Measurements from ENCODE around the gene ATG9A. TPM values are rescaled to one million over a fixed set of nuclear protein-coding genes. Genes with fewer than 3 reads are reported as not detected.

The ATG9A gene
- total and polyA plus RNA-seq, 2 donors (not counting 3 experiments of a cell fraction or from before 2014, with no cell fraction given): 65.5 to 95.0 TPM

DNA sequence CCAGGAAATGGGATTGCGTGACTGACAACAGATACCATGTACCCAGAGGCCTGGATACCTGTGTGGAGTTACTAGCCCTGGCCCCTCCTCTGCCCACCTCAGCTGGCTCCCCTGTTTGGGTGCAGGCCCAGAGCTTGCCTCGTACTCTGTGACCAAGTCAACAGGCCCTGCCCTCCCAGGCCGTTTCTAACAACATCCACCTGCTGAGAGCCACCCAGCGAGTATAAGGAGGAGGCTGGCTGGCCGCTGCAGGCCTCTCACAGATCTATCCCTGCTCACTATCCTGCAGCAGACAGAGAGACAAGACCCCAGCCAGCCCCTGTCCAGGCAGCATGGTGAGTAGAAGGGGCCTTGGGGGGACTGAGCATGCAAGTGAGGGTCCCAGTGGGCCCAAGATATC lies 36.8 kb upstream of the ATG9A start:
- H3K79me2 ChIP-seq (ENCODE audit: control insufficient read depth, insufficient read depth, low read length): no peaks in the 10 kb centered on the region
- H3K4me1 ChIP-seq (ENCODE audit: control insufficient read depth, extremely low read depth, insufficient read depth, low read length): no peaks in the 10 kb centered on the region
- no peak overlapping the region for H3K4me2 ChIP-seq (ENCODE audit: insufficient read depth, low read length)
- no peak for DNase-seq (ENCODE audit: low read depth, low spot score)
- H3K9ac ChIP-seq (replicated peaks; ENCODE audit: extremely low read depth, insufficient read depth, low read length): no peak overlapping the region
- peaks cover 13 to 14% of the 10 kb centered on the region in 2 experiments for H3K27me3 ChIP-seq (ENCODE audit: control insufficient read depth in 2 of 2, insufficient read depth in 2 of 2, low read length in 2 of 2)
- TF ChIP-seq, protein P1, sequence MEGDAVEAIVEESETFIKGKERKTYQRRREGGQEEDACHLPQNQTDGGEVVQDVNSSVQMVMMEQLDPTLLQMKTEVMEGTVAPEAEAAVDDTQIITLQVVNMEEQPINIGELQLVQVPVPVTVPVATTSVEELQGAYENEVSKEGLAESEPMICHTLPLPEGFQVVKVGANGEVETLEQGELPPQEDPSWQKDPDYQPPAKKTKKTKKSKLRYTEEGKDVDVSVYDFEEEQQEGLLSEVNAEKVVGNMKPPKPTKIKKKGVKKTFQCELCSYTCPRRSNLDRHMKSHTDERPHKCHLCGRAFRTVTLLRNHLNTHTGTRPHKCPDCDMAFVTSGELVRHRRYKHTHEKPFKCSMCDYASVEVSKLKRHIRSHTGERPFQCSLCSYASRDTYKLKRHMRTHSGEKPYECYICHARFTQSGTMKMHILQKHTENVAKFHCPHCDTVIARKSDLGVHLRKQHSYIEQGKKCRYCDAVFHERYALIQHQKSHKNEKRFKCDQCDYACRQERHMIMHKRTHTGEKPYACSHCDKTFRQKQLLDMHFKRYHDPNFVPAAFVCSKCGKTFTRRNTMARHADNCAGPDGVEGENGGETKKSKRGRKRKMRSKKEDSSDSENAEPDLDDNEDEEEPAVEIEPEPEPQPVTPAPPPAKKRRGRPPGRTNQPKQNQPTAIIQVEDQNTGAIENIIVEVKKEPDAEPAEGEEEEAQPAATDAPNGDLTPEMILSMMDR (IDR thresholded peaks at IDR 0.05; ENCODE audit: extremely low read depth in 1 of 2, insufficient read depth in 1 of 2, low read depth in 1 of 2, low read length in 2 of 2): no peak
- TF ChIP-seq FOS (IDR thresholded peaks at IDR 0.05; ENCODE audit: borderline replicate concordance, insufficient read depth, low read length) (no peak), JUN (IDR thresholded peaks at IDR 0.05; ENCODE audit: borderline replicate concordance, insufficient read depth, insufficient read length, low read depth) (no peak), POLR2A (IDR thresholded peaks at IDR 0.05; ENCODE audit: low read depth, low read length) (no peak), EZH2 (IDR thresholded peaks at IDR 0.05; ENCODE audit: borderline replicate concordance, low read depth, low read length, severe bottlenecking) (no peak), POLR2AphosphoS5 (IDR thresholded peaks at IDR 0.05; ENCODE audit: insufficient read depth, low read depth, low read length) (no peak), MYC (IDR thresholded peaks at IDR 0.05; ENCODE audit: low read depth, low read length) (no peak), GATA2 (IDR thresholded peaks at IDR 0.05; ENCODE audit: insufficient read depth, insufficient read length, low read depth, low read length) (no peak)
- TF ChIP-seq, protein P2, sequence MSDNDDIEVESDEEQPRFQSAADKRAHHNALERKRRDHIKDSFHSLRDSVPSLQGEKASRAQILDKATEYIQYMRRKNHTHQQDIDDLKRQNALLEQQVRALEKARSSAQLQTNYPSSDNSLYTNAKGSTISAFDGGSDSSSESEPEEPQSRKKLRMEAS (IDR thresholded peaks at IDR 0.05; ENCODE audit: insufficient read depth, insufficient read length): no peak
- no peaks in the 10 kb centered on the region for H4K20me1 ChIP-seq (replicated peaks; ENCODE audit: control insufficient read depth, extremely low read depth, insufficient read depth, low read length)
- no TSS peak for BruUV-seq (replicated peaks)
- no peaks in the 10 kb centered on the region for H3K9me1 ChIP-seq (replicated peaks; ENCODE audit: control insufficient read depth, extremely low read depth, insufficient read depth, low read length)
- H2AFZ ChIP-seq (ENCODE audit: low read depth, low read length): no peak overlapping the region
- dilution Hi-C loops (cut with MboI; ENCODE audit: extremely low pct_ligation_motif_present, low sequenced_read_pairs): no loop called here
- H3K27ac ChIP-seq (ENCODE audit: insufficient read depth, low read depth, low read length): no peak overlapping the region
- H3K9me3 ChIP-seq (replicated peaks; ENCODE audit: control insufficient read depth, insufficient read depth, low read length): no peaks in the 10 kb centered on the region
- no peaks in the 10 kb centered on the region for H3K36me3 ChIP-seq (ENCODE audit: control insufficient read depth in 2 of 2, extremely low read depth in 1 of 2, insufficient read depth in 2 of 2, low read length in 2 of 2)
- no peak for FAIRE-seq
- intact Hi-C loops (cut with micrococcal nuclease): no loop called here
- ChIA-PET CTCF (interaction anchor here (1.5 to 2.8 kb wide), 2 partner anchors 12 to 29 kb away, joined by 5 to 8 read pairs; no protein-coding TSS in a partner anchor), POLR2A (no interaction called here)
- H3K4me3 ChIP-seq (replicated peaks in 1 of 3; ENCODE audit: insufficient read depth in 1 of 3, low read depth in 1 of 3, low read length in 3 of 3): no peak overlapping the region

Data from endothelial cell of umbilical vein (primary cell).